NCI-H1694 treated with DMSO at 0.1 percent for 48 hours (cell line): ENCODE results near the gene GPR152.
"Not testable (repeated sequence)": the region's sequence is repeated elsewhere in the genome, so short reads cannot be mapped to it uniquely, and the experiment has no call there.

ENCODE experiments used
- DNase-seq: peaks from one replicate; lab custom pipeline; 2025; lab: John Stamatoyannopoulos, UW

Gene GPR152

GRCh38 chr11:67439321-67440228 lies 13.0 kb downstream of the GPR152 start:
- no peak for DNase-seq

- DNase-seq: no peak
These were observed 14.2 kb downstream of the GPR152 start for GRCh38 chr11:67438158-67438902.

GRCh38 chr11:67437809-67438157 lies 14.7 kb downstream of the GPR152 start:
- DNase-seq: no peak

GRCh38 chr11:67437082-67437808 lies 15.3 kb downstream of the GPR152 start, which contains the start of gene PTPRCAP:
Gene PTPRCAP (minus strand): TSS chr11:67437682. CDS start chr11:67437619, 63 bp downstream.
- DNase-seq: no peak

- DNase-seq: no peak
These were observed 16.0 kb downstream of the GPR152 start for GRCh38 chr11:67436459-67437081.

GRCh38 chr11:67435727-67436458 lies 16.6 kb downstream of the GPR152 start:
- DNase-seq: no peak

- DNase-seq: no peak
These were observed 17.4 kb downstream of the GPR152 start for GRCh38 chr11:67435031-67435726.

GRCh38 chr11:67434395-67434881 lies 18.1 kb downstream of the GPR152 start:
- no peak for DNase-seq

GRCh38 chr11:67433536-67434394 lies 18.8 kb downstream of the GPR152 start:
- no peak for DNase-seq

- no peak for DNase-seq
These were observed 19.7 kb downstream of the GPR152 start for GRCh38 chr11:67432655-67433349.

GRCh38 chr11:67431346-67432249 lies 20.9 kb downstream of the GPR152 start:
- no peak for DNase-seq

- DNase-seq: no peak
These were observed 22.8 kb downstream of the GPR152 start for GRCh38 chr11:67429722-67430121.

- DNase-seq: no peak
These were observed 23.4 kb downstream of the GPR152 start for GRCh38 chr11:67429038-67429668.

- DNase-seq: peak; percentile 89
These were observed 24.2 kb downstream of the GPR152 start, which contains the start of gene RPS6KB2 for GRCh38 chr11:67428052-67429001. Gene RPS6KB2 (plus strand): TSS chr11:67428494. CDS start chr11:67428546, 52 bp downstream.

GRCh38 chr11:67427364-67427859 lies 25.1 kb downstream of the GPR152 start:
- not testable (repeated sequence) for DNase-seq
